ENCODE results near the gene PLCB3. TPM values are rescaled to one million over a fixed set of nuclear protein-coding genes. Genes with fewer than 3 reads are reported as not detected.

The PLCB3 gene
- total and polyA plus RNA-seq, 2 donors (not counting 1 experiment from before 2014, with no cell fraction given) = 17.2 to 37.2 TPM

DNA sequence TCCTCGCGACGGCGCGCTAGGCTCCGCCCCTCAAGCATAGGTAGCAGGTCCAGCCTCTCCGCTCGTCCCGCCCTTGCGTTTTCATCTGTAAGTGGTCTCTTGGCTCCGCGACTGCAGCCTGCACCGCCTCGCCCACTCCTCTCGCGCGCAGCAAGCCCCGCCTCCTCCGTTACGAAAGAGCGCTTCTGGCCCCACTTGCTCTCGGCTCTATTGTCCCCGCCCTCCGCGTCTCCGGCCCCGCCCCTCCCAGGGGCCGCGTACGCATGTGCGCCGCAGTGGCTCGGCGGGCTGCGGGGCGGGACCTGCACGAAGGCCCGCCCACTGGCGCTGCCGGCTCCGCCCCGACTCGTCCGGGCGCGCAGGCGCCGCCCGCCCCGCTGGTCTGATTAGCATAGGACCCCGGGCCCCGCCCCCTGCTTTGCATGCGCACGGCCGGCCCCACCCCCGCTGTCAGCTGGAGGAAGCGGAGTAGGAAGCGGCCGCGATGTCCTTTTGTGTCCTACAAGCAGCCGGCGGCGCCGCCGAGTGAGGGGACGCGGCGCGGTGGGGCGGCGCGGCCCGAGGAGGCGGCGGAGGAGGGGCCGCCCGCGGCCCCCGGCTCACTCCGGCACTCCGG is 53.9 kb downstream of the PLCB3 start, which contains the start of gene ESRRA:
Gene ESRRA (plus strand): TSS at position 450 of the 616 bp plus-strand sequence. CDS start 1,656 bp downstream, outside the sequence.
- Histone ChIP-seq H3K4me2 (ENCODE audit: extremely low read depth, insufficient read depth, low read length) (peak within 1 kb of the TSS; percentile 91), H3K4me3 (replicated peaks in 1 of 4; ENCODE audit: control extremely low read depth in 1 of 4, insufficient read depth in 1 of 4, low read depth in 3 of 4, low read length in 4 of 4) (peak within 1 kb of the TSS; percentile 67 to 76 (median 72)), H3K79me2 (ENCODE audit: control insufficient read depth, insufficient read depth, low read length) (peaks cover 3% of the 10 kb centered on the region), H3K27ac (ENCODE audit: insufficient read depth, low read length) (peak within 1 kb of the TSS; percentile 87), H3K9ac (ENCODE audit: insufficient read depth, low read length) (peak within 1 kb of the TSS; percentile 55), H3K36me3 (ENCODE audit: control insufficient read depth, insufficient read depth, low read length) (peaks cover 2% of the 10 kb centered on the region), H2AFZ (ENCODE audit: low read length) (peak within 1 kb of the TSS; percentile 48), H4K20me1 (ENCODE audit: control insufficient read depth, extremely low read depth, insufficient read depth, low read length) (no peaks in the 10 kb centered on the region), H3K27me3 (ENCODE audit: control insufficient read depth, insufficient read depth, low read length) (no peaks in the 10 kb centered on the region), H3K4me1 (ENCODE audit: control insufficient read depth, extremely low read depth, insufficient read depth, low read length) (peaks cover 10% of the 10 kb centered on the region), H3K9me3 (ENCODE audit: control insufficient read depth, insufficient read depth, low read depth, low read length) (no peaks in the 10 kb centered on the region)
- peak; percentile 94 to 97 for DNase-seq (ENCODE audit: low read depth in 2 of 2)
- no peak for TF ChIP-seq EZH2 (IDR thresholded peaks at IDR 0.05; ENCODE audit: low read length, missing control alignments)
- TF ChIP-seq CTCF (conservative IDR thresholded peaks at IDR 0.05 in 1 of 2, IDR thresholded peaks at IDR 0.05 in 1 of 2; ENCODE audit: low read depth in 1 of 2, low read length in 2 of 2) = no peak

DNA sequence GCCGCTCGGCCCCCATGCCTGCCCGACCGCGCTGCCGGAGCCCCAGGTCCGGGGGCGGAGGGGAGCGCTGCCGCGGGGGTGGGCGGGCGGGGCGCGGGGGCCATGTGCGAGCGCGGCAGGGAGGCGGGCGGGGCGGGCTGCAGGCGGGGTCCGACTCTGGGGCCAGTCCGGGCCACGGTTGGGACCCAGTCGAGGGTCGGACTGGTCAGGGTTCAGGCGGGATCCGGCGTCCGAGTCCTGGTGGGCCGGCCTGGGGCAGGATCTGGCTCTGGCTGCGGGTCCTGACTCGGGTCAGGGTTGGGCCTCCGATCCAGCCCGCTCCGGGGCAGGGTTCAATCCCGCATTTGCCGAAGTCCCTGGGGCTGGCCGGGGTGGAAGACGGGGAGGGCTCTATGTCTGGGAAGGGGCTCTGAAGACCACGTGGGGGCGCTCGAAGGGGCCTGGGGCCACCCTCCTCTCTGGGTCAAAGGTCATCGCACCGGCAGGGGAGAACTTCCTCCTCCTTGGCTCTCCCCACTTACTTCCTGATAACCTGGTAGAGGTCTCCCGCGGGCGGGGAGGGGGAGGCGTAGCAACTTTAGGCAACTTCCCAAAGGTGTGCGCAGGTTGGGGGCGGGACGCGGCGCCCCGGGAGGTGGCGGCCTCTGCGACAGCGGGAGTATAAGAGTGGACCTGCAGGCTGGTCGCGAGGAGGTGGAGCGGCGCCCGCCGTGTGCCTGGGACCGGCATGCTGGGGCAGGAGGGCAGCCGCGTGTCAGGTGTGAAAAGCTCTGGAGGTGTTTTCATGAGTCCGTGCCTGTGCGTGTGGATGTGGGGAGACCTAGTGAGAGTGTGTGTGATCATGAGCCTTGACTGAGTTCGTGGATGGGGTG is 54.6 kb downstream of the PLCB3 start:
- H3K9ac ChIP-seq (ENCODE audit: insufficient read depth, low read length) = peak overlapping the region; percentile 50
- peaks cover 3% of the 10 kb centered on the region for H3K79me2 ChIP-seq (ENCODE audit: control insufficient read depth, insufficient read depth, low read length)
- H3K27me3 ChIP-seq (ENCODE audit: control insufficient read depth, insufficient read depth, low read length) = no peaks in the 10 kb centered on the region
- H3K27ac ChIP-seq (ENCODE audit: insufficient read depth, low read length) = peak overlapping the region; percentile 58
- peaks cover 2% of the 10 kb centered on the region for H3K36me3 ChIP-seq (ENCODE audit: control insufficient read depth, insufficient read depth, low read length)
- H3K9me3 ChIP-seq (ENCODE audit: control insufficient read depth, insufficient read depth, low read depth, low read length) = no peaks in the 10 kb centered on the region
- peak; percentile 20 to 51 for DNase-seq (ENCODE audit: low read depth in 2 of 2)
- peaks cover 6% of the 10 kb centered on the region for H3K4me1 ChIP-seq (ENCODE audit: control insufficient read depth, extremely low read depth, insufficient read depth, low read length)
- peak overlapping the region; percentile 67 to 72 (median 70) for H3K4me3 ChIP-seq (replicated peaks in 1 of 4; ENCODE audit: control extremely low read depth in 1 of 4, insufficient read depth in 1 of 4, low read depth in 3 of 4, low read length in 4 of 4)
- H4K20me1 ChIP-seq (ENCODE audit: control insufficient read depth, extremely low read depth, insufficient read depth, low read length) = no peaks in the 10 kb centered on the region
- H2AFZ ChIP-seq (ENCODE audit: low read length) = peak overlapping the region; percentile 8
- peak; percentile 13 to 17 for TF ChIP-seq CTCF (conservative IDR thresholded peaks at IDR 0.05 in 1 of 2, IDR thresholded peaks at IDR 0.05 in 1 of 2; ENCODE audit: low read depth in 1 of 2, low read length in 2 of 2)
- TF ChIP-seq EZH2 (IDR thresholded peaks at IDR 0.05; ENCODE audit: low read length, missing control alignments) = no peak
- peak overlapping the region; percentile 91 for H3K4me2 ChIP-seq (ENCODE audit: extremely low read depth, insufficient read depth, low read length)

GRCh38 chr11:64306563-64306875 is 55.2 kb downstream of the PLCB3 start:
- Histone ChIP-seq H3K9ac (ENCODE audit: insufficient read depth, low read length) (peak overlapping the region; percentile 11), H3K9me3 (ENCODE audit: control insufficient read depth, insufficient read depth, low read depth, low read length) (no peaks in the 10 kb centered on the region), H4K20me1 (ENCODE audit: control insufficient read depth, extremely low read depth, insufficient read depth, low read length) (no peaks in the 10 kb centered on the region), H3K4me3 (replicated peaks in 1 of 4; ENCODE audit: control extremely low read depth in 1 of 4, insufficient read depth in 1 of 4, low read depth in 3 of 4, low read length in 4 of 4) (peak overlapping the region; percentile 67 to 72 (median 70)), H3K79me2 (ENCODE audit: control insufficient read depth, insufficient read depth, low read length) (peaks cover 3% of the 10 kb centered on the region), H3K27ac (ENCODE audit: insufficient read depth, low read length) (no peak overlapping the region), H3K4me2 (ENCODE audit: extremely low read depth, insufficient read depth, low read length) (peak overlapping the region; percentile 91), H3K4me1 (ENCODE audit: control insufficient read depth, extremely low read depth, insufficient read depth, low read length) (peaks cover 6% of the 10 kb centered on the region), H2AFZ (ENCODE audit: low read length) (peak overlapping the region; percentile 8), H3K36me3 (ENCODE audit: control insufficient read depth, insufficient read depth, low read length) (peaks cover 2% of the 10 kb centered on the region), H3K27me3 (ENCODE audit: control insufficient read depth, insufficient read depth, low read length) (no peaks in the 10 kb centered on the region)
- TF ChIP-seq EZH2 (IDR thresholded peaks at IDR 0.05; ENCODE audit: low read length, missing control alignments) (no peak), CTCF (conservative IDR thresholded peaks at IDR 0.05 in 1 of 2, IDR thresholded peaks at IDR 0.05 in 1 of 2; ENCODE audit: low read depth in 1 of 2, low read length in 2 of 2) (no peak)
- no peak for DNase-seq (ENCODE audit: low read depth in 2 of 2)

Data from fibroblast of lung (primary cell).